Neuron (in vitro differentiated cells): ENCODE data around the gene TMPRSS5.

Experiments used
- H2AFZ ChIP-seq: one replicate; pipeline ENCODE4 v1.6.1; 2013; ENCODE audit warnings: low read depth, mild to moderate bottlenecking, inconsistent platforms, low read length, moderate library complexity
- H3K27me3 ChIP-seq: one replicate; pipeline ENCODE4 v1.6.1; 2013; ENCODE audit warnings: low read length; ENCODE audit not compliant: insufficient read depth
- H3K36me3 ChIP-seq: one replicate; pipeline ENCODE4 v1.6.1; 2013; ENCODE audit warnings: low read length; ENCODE audit not compliant: insufficient read depth
- H3K4me1 ChIP-seq: one replicate; pipeline ENCODE4 v1.6.1; 2013; ENCODE audit warnings: low read length; ENCODE audit not compliant: insufficient read depth
- H3K4me3 ChIP-seq: 2 replicates; pipeline ENCODE4 v1.5.1; 2013; ENCODE audit warnings: mild to moderate bottlenecking, low read length, moderate library complexity
- H3K9me3 ChIP-seq: one replicate; pipeline ENCODE4 v1.6.1; 2013; ENCODE audit warnings: low read length

The TMPRSS5 gene

DNA sequence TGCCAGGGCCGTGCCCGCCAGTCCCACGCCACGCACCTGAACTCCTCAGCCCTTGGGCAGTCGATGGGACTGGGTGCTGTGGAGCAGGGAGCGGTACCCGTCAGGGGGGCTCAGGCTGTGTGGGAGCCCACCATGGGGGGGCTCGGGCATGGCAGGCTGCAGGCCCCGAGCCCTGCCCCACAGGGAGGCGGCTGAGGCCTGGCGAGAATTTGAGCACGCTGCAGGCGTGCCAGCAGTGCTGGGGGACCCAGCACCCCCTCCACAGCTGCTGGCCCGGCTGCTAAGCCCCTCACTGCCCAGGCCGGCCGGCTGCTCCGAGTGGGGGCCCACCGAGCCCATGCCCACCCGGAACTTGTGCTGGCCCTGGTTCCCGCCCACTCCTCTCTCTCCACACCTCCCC is 56.8 kb downstream of the TMPRSS5 start:
- Histone ChIP-seq H3K27me3 (no peaks in the 10 kb centered on the region), H3K9me3 (peaks cover 1% of the 10 kb centered on the region), H3K36me3 (no peaks in the 10 kb centered on the region), H3K4me1 (no peaks in the 10 kb centered on the region), H2AFZ (no peak overlapping the region), H3K4me3 (no peak overlapping the region)

DNA sequence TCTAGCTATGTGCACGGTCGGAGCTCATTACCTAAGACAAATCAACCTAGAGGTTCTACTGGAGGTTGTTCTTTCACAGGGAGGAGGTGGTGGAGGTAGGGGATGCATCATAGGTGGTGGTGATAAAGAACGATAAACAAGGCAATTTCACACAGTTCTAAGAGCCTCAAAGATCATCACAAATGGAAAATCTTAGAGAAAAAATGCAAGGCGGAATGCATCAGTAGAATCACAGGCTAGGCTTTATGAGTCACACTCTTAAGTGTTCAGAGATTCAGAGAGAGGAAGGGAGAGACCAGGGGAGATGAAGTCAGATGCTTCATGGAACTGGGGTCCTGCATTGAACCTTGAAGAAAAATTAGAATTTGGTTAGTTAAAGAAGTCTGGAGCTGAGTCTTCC is 58.3 kb downstream of the TMPRSS5 start:
- Histone ChIP-seq H3K27me3 (peaks cover 2% of the 10 kb centered on the region), H3K9me3 (peaks cover 1% of the 10 kb centered on the region), H3K4me3 (no peak overlapping the region), H3K36me3 (no peaks in the 10 kb centered on the region), H2AFZ (no peak overlapping the region), H3K4me1 (no peaks in the 10 kb centered on the region)

DNA sequence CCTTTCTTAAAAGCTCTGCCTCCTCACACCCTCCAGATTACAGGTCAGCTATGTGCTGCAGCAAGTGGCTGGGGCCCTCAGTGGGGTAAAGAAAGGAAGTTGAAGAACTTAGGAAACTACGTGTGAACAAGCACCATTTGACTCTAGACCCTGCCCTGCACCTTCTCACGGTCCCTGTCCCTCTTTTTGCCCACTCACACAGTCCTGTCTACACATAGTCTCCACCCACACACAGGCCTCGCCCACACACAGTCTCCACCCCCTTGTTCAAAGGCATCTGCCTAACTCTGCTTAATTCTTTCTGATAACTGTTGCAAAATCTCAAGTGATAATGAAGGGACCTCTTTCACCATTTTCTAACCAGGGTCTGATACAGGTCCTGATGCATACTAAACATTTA is 59.0 kb downstream of the TMPRSS5 start:
- Histone ChIP-seq H3K9me3 (peaks cover 1% of the 10 kb centered on the region), H3K4me3 (no peak overlapping the region), H2AFZ (no peak overlapping the region), H3K27me3 (peaks cover 5% of the 10 kb centered on the region), H3K36me3 (no peaks in the 10 kb centered on the region), H3K4me1 (no peaks in the 10 kb centered on the region)

- H3K4me1 ChIP-seq = no peaks in the 10 kb centered on the region
- no peak overlapping the region for H2AFZ ChIP-seq
- no peaks in the 10 kb centered on the region for H3K36me3 ChIP-seq
- H3K27me3 ChIP-seq = peaks cover 9% of the 10 kb centered on the region
- no peak overlapping the region for H3K4me3 ChIP-seq
- peaks cover 1% of the 10 kb centered on the region for H3K9me3 ChIP-seq
These were observed 60.3 kb downstream of the TMPRSS5 start for GRCh38 chr11:113645593-113646349.

- Histone ChIP-seq H3K9me3 (no peaks in the 10 kb centered on the region), H3K4me3 (no peak overlapping the region), H3K36me3 (no peaks in the 10 kb centered on the region)
These were observed 61.5 kb downstream of the TMPRSS5 start for GRCh38 chr11:113644605-113645004.

DNA sequence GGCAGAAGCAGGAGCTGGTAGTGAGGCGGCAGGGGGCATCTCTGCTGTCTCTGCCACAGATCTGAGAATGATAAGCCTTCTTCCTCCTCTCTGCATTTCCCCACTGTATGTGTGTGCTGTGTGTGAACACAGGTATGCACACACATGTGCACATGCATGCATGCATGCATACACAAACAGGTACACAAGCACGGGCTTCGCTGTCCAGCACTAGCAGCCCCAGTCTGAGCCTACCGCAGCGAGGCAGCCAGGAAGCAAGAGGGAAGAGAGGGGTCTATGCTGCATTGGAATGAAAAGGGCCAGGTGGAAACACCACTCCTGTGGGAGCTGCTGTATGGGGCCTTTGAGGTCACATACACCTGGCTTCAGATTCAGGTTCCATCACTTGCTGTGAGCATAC is 62.4 kb downstream of the TMPRSS5 start:
- Histone ChIP-seq H2AFZ (no peak overlapping the region), H3K36me3 (no peaks in the 10 kb centered on the region), H3K9me3 (no peaks in the 10 kb centered on the region), H3K4me1 (no peaks in the 10 kb centered on the region), H3K27me3 (peaks cover 9% of the 10 kb centered on the region), H3K4me3 (no peak overlapping the region)

More at GRCh38 chr11:113644605-113645004, 61.5 kb downstream of the TMPRSS5 start:
- Histone ChIP-seq H2AFZ (no peak overlapping the region), H3K4me1 (no peaks in the 10 kb centered on the region), H3K27me3 (peaks cover 9% of the 10 kb centered on the region)

- no peaks in the 10 kb centered on the region for H3K4me1 ChIP-seq
These were observed 63.0 kb downstream of the TMPRSS5 start for GRCh38 chr11:113643006-113643585.

GRCh38 chr11:113642090-113642489 is 64.0 kb downstream of the TMPRSS5 start:
- Histone ChIP-seq H3K27me3 (peaks cover 9% of the 10 kb centered on the region), H3K9me3 (no peaks in the 10 kb centered on the region)

More at GRCh38 chr11:113643006-113643585, 63.0 kb downstream of the TMPRSS5 start:
- no peak overlapping the region for H3K4me3 ChIP-seq
- no peaks in the 10 kb centered on the region for H3K9me3 ChIP-seq
- H3K36me3 ChIP-seq = no peaks in the 10 kb centered on the region
- no peak overlapping the region for H2AFZ ChIP-seq
- H3K27me3 ChIP-seq = peaks cover 9% of the 10 kb centered on the region

DNA sequence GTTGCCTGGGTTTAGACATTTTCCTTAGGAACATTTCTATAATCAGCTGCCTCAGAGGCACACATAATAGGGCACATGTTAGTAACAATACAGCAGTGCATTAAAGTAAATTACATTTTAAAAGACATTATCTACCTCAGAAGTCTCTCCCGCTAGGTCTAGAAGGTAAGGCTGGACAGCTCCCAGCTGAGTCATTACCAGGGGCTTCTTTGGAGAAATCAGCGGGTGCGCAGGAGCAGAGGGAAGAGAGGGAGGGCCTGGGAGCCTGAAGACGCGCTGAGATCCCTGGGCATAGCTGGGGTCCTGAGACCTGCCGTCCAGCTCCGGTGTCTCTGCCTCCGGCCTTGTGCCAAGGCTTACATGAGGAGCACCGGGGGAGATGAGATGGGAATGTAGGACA is 67.7 kb downstream of the TMPRSS5 start:
- Histone ChIP-seq H3K4me3 (no peak overlapping the region), H2AFZ (no peak overlapping the region), H3K4me1 (no peaks in the 10 kb centered on the region), H3K36me3 (no peaks in the 10 kb centered on the region), H3K27me3 (peaks cover 9% of the 10 kb centered on the region), H3K9me3 (no peaks in the 10 kb centered on the region)

More at GRCh38 chr11:113642090-113642489, 64.0 kb downstream of the TMPRSS5 start:
- Histone ChIP-seq H2AFZ (no peak overlapping the region), H3K4me3 (no peak overlapping the region), H3K36me3 (no peaks in the 10 kb centered on the region), H3K4me1 (no peaks in the 10 kb centered on the region)

DNA sequence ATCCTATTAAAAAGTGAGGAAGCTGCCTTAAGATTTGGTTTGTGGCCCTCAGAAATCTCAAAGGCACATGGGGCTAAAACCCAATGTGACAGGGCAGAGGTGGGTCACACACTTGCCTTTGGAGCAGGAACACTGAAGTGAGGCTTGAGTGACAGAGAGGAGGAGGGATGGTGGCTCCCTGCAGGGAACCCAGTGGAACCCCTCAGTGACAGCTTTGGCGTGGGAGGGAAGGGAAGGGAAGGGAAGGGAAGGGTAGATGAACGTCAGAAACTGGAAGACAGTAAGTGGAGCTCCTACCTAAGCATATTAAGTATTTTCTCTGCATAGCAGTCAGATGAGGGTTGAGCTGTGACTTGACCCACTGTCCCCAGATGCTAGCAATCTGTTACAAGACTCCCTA is 68.5 kb downstream of the TMPRSS5 start:
- Histone ChIP-seq H3K4me1 (no peaks in the 10 kb centered on the region), H2AFZ (no peak overlapping the region), H3K36me3 (no peaks in the 10 kb centered on the region), H3K27me3 (peaks cover 5% of the 10 kb centered on the region), H3K4me3 (no peak overlapping the region), H3K9me3 (no peaks in the 10 kb centered on the region)
